BJ (cell line): ENCODE data around the gene FAM200A. TPM values are rescaled to one million over a fixed set of nuclear protein-coding genes. Genes with fewer than 3 reads are reported as not detected.
A peak's percentile ranks its signal among the peaks of the same experiment; 100 is the strongest.

Experiments used
- CTCF ChIA-PET: fragments of 350-600 bp; formaldehyde crosslinking; extraction: SDS; loops from one replicate; lab custom pipeline; 2021; ENCODE audit warnings: antibody characterized with exemption, inconsistent platforms; lab: Yijun Ruan, JAX
- POLR2A ChIA-PET: fragments of 300-600 bp; sonication (Branson Sonifier 250); formaldehyde crosslinking; extraction: SDS; loops from one replicate; lab custom pipeline; 2021; ENCODE audit warnings: antibody characterized with exemption; lab: Charles Lee
- DNase-seq: peaks from one replicate; pipeline ENCODE4 v3.0.0-alpha.2; 2011; ENCODE audit warnings: low read depth
- H3K27me3 ChIP-seq: 2 replicates; pipeline ENCODE4 v1.6.0; 2011; ENCODE audit warnings: low read length; ENCODE audit not compliant: control insufficient read depth, insufficient read depth
- H3K36me3 ChIP-seq: 2 replicates; pipeline ENCODE4 v1.5.1; 2011; ENCODE audit warnings: low read length; ENCODE audit not compliant: control insufficient read depth, insufficient read depth
- H3K4me3 ChIP-seq: 2 replicates; pipeline ENCODE4 v1.5.1; 2011; ENCODE audit warnings: low read depth, mild to moderate bottlenecking, control low read depth, low read length
- CTCF ChIP-seq: IDR thresholded peaks from 2 replicates; pipeline ENCODE4 v1.5.1; 2011; ENCODE audit warnings: low read depth, mild to moderate bottlenecking, control low read depth, inconsistent platforms, low read length, moderate library complexity; ENCODE audit not compliant: insufficient read depth
- polyA plus RNA-seq: library from polyadenylated mRNA; depleted of rRNA; stranded (reverse); fragments of >200 nt; gene quantifications from 2 replicates; pipeline ENCODE4 v1.2.3, GENCODE V29; 2011

The FAM200A gene
- polyA plus RNA-seq, 1 experiment = 3.8 TPM

GRCh38 chr7:99559175-99559915 is 7.4 kb upstream of the FAM200A start:
- ChIA-PET POLR2A (interaction anchor here (0.7 kb wide), 1 partner anchor 747 kb away, joined by 4 read pairs; no protein-coding TSS in a partner anchor), CTCF (no interaction called here)
- H3K27me3 ChIP-seq = no peaks in the 10 kb centered on the region
- H3K36me3 ChIP-seq = peaks cover 20% of the 10 kb centered on the region
- H3K4me3 ChIP-seq = peak overlapping the region; percentile 95
- TF ChIP-seq CTCF = no peak
- DNase-seq = no peak

- POLR2A ChIA-PET = interaction anchor here (0.6 to 0.9 kb wide), 2 partner anchors 18 to 54 kb away, joined by 4 to 5 read pairs; partner anchors contain the start of gene ZKSCAN5
- Histone ChIP-seq H3K4me3 (peak within 1 kb of the TSS; percentile 95), H3K27me3 (no peaks in the 10 kb centered on the region)
Observed at GRCh38 chr7:99558306-99559174, 6.6 kb upstream of the FAM200A start, which contains the start of gene ZNF655. Gene ZNF655 (plus strand): TSS chr7:99558642. CDS start chr7:99560560, 1,918 bp downstream.

GRCh38 chr7:99557940-99558305 is 6.0 kb upstream of the FAM200A start:
- no peaks in the 10 kb centered on the region for H3K27me3 ChIP-seq
- ChIA-PET POLR2A (interaction anchor here (0.6 to 0.9 kb wide), 2 partner anchors 19 to 53 kb away, joined by 4 to 5 read pairs; partner anchors contain the start of gene ZKSCAN5), CTCF (interaction anchor here (1.1 kb wide), 1 partner anchor 58 kb away, joined by 4 read pairs; the partner anchor contains the start of gene ZSCAN25)
- TF ChIP-seq CTCF = no peak
- peak overlapping the region; percentile 95 for H3K4me3 ChIP-seq
- DNase-seq = no peak
- peaks cover 17% of the 10 kb centered on the region for H3K36me3 ChIP-seq

More at GRCh38 chr7:99558306-99559174, 6.6 kb upstream of the FAM200A start, which contains the start of gene ZNF655:
- DNase-seq = no peak
- no peak for TF ChIP-seq CTCF
- CTCF ChIA-PET = interaction anchor here (1.1 kb wide), 1 partner anchor 58 kb away, joined by 4 read pairs; the partner anchor contains the start of gene ZSCAN25
- H3K36me3 ChIP-seq = peaks cover 17% of the 10 kb centered on the region

- ChIA-PET POLR2A (no interaction called here), CTCF (interaction anchor here (0.7 to 1.1 kb wide), 3 partner anchors 20 to 356 kb away, joined by 3 to 4 read pairs (median 3); partner anchors contain the start of gene ZSCAN25)
- peaks cover 16% of the 10 kb centered on the region for H3K36me3 ChIP-seq
- no peak for DNase-seq
- peak overlapping the region; percentile 95 for H3K4me3 ChIP-seq
- no peaks in the 10 kb centered on the region for H3K27me3 ChIP-seq
- TF ChIP-seq CTCF = no peak
Observed at GRCh38 chr7:99557196-99557607, 5.3 kb upstream of the FAM200A start.

- CTCF ChIA-PET = no interaction called here
- no peak overlapping the region for H3K4me3 ChIP-seq
- no peaks in the 10 kb centered on the region for H3K27me3 ChIP-seq
- no peak for TF ChIP-seq CTCF
- peaks cover 2% of the 10 kb centered on the region; the same call in 1 of the 2 replicates for H3K36me3 ChIP-seq
- no peak for DNase-seq
- POLR2A ChIA-PET = no interaction called here
Observed at GRCh38 chr7:99554939-99555338, 3.0 kb upstream of the FAM200A start.
